ENCODE data around the gene SLC5A1. TPM values are rescaled to one million over a fixed set of nuclear protein-coding genes. Genes with fewer than 3 reads are reported as not detected.

Gene SLC5A1
- total and polyA plus RNA-seq, 2 experiments from 2014 or later: 0.03 TPM; not detected in 1

DNA sequence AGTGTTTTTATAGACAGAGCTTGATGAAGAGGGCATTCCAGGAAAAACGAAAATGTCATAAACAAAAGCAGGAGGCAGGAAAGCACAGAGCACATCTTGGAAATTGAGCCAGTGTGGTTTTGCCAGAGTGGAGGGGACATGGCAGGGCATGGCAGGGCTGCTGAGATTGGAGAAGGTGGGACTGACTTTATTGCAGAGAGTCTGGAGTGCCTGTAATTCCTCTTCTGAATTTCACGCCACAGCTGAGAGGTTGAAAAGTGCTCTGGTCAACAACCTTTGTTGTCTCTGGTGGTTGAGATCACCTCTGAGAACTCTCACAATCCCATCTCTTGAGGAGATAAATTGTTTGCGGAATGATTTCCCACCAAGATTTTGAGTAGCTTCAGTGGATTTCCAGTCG, 16.4 kb downstream of the SLC5A1 start:
- Mint-ChIP-seq H3K27ac (no peak overlapping the region), H3K4me1 (no peaks in the 10 kb centered on the region), H3K4me3 (no peak overlapping the region), H3K9me3 (no peaks in the 10 kb centered on the region), H3K27me3 (ENCODE audit: insufficient read depth, low read depth, poor library complexity) (peaks cover 4% of the 10 kb centered on the region), H3K36me3 (ENCODE audit: low read depth) (no peaks in the 10 kb centered on the region)
- H3K27ac ChIP-seq (ENCODE audit: low read depth): no peak overlapping the region
- no peaks in the 10 kb centered on the region for H3K36me3 ChIP-seq (ENCODE audit: insufficient read depth)
- DNase-seq (ENCODE audit: low spot score) (no peak), ATAC-seq (no peak)
- H3K4me2 ChIP-seq: no peak overlapping the region
- no peaks in the 10 kb centered on the region; the same call in 1 of the 2 replicates for H4K20me1 ChIP-seq (replicated peaks; ENCODE audit: insufficient read depth)
- no peak for TF ChIP-seq JUNB (IDR thresholded peaks at IDR 0.05; ENCODE audit: unreplicated experiment)
- H3F3A ChIP-seq (replicated peaks; ENCODE audit: low read depth): no peaks in the 10 kb centered on the region
- no peaks in the 10 kb centered on the region for H3K79me2 ChIP-seq (replicated peaks; ENCODE audit: insufficient read depth)
- H3K4me3 ChIP-seq: no peak overlapping the region
- no peaks in the 10 kb centered on the region; the same call in 1 of the 2 replicates for H3K9me2 ChIP-seq (ENCODE audit: insufficient read depth)
- no peaks in the 10 kb centered on the region for H3K4me1 ChIP-seq (ENCODE audit: insufficient read depth)
- no peak overlapping the region for H2AFZ ChIP-seq
- H3K27me3 ChIP-seq (ENCODE audit: insufficient read depth): no peaks in the 10 kb centered on the region

DNA sequence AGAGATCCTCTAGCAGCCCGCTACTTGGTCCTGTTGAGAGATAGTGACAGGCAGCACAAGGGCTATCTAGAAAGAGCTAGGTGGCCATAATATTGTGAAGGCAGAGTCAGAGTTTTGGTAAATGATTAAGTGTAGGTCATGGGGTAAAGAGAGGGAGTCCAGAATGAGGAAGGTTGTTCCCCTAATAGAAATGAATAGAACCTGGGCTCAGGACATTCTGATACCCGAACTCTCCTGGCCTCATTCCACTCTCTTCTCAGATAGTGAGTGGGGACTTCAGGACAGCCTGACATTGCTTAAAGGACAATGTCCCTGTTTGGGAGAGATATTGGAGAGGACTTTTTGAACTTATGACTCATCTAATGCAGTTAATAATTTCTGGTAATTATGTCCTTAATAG, 20.6 kb downstream of the SLC5A1 start:
- DNase-seq (ENCODE audit: low spot score): no peak
- Mint-ChIP-seq H3K4me3 (no peak overlapping the region), H3K4me1 (no peaks in the 10 kb centered on the region; the same call in 2 of the 3 replicates), H3K27ac (no peak overlapping the region), H3K27me3 (ENCODE audit: insufficient read depth, low read depth, poor library complexity) (peaks cover 5% of the 10 kb centered on the region), H3K36me3 (ENCODE audit: low read depth) (no peaks in the 10 kb centered on the region), H3K9me3 (no peaks in the 10 kb centered on the region)
- TF ChIP-seq JUNB (IDR thresholded peaks at IDR 0.05; ENCODE audit: unreplicated experiment): no peak
- TF ChIP-seq ZNF114 (CRISPR knock-in tag; IDR thresholded peaks at IDR 0.05): no peak
- no peak for TF ChIP-seq CREB1 (CRISPR knock-in tag; IDR thresholded peaks at IDR 0.05; ENCODE audit: low read depth)
- TF ChIP-seq POLR2AphosphoS5 (IDR thresholded peaks at IDR 0.05; ENCODE audit: low read depth): no peak
- TF ChIP-seq EZH2 (IDR thresholded peaks at IDR 0.05; ENCODE audit: low read depth, unreplicated experiment): no peak
- TF ChIP-seq, protein P1, sequence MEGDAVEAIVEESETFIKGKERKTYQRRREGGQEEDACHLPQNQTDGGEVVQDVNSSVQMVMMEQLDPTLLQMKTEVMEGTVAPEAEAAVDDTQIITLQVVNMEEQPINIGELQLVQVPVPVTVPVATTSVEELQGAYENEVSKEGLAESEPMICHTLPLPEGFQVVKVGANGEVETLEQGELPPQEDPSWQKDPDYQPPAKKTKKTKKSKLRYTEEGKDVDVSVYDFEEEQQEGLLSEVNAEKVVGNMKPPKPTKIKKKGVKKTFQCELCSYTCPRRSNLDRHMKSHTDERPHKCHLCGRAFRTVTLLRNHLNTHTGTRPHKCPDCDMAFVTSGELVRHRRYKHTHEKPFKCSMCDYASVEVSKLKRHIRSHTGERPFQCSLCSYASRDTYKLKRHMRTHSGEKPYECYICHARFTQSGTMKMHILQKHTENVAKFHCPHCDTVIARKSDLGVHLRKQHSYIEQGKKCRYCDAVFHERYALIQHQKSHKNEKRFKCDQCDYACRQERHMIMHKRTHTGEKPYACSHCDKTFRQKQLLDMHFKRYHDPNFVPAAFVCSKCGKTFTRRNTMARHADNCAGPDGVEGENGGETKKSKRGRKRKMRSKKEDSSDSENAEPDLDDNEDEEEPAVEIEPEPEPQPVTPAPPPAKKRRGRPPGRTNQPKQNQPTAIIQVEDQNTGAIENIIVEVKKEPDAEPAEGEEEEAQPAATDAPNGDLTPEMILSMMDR (conservative IDR thresholded peaks at IDR 0.05; ENCODE audit: low read depth in 2 of 2): no peak
- TF ChIP-seq EZH2phosphoT487 (IDR thresholded peaks at IDR 0.05; ENCODE audit: unreplicated experiment): no peak
- H4K20me1 ChIP-seq (replicated peaks; ENCODE audit: insufficient read depth): no peaks in the 10 kb centered on the region; the same call in 1 of the 2 replicates
- H3F3A ChIP-seq (replicated peaks; ENCODE audit: low read depth): no peaks in the 10 kb centered on the region
- no peaks in the 10 kb centered on the region for H3K27me3 ChIP-seq (ENCODE audit: insufficient read depth)
- no peaks in the 10 kb centered on the region for H3K9me2 ChIP-seq (ENCODE audit: insufficient read depth)
- H3K4me1 ChIP-seq (ENCODE audit: insufficient read depth): no peaks in the 10 kb centered on the region
- H3K27ac ChIP-seq (ENCODE audit: low read depth): no peak overlapping the region
- no peak overlapping the region for H2AFZ ChIP-seq
- H3K36me3 ChIP-seq (ENCODE audit: insufficient read depth): no peaks in the 10 kb centered on the region
- no peak overlapping the region for H3K4me2 ChIP-seq
- no peak for ATAC-seq
- no peak overlapping the region for H3K4me3 ChIP-seq
- no peaks in the 10 kb centered on the region for H3K79me2 ChIP-seq (replicated peaks; ENCODE audit: insufficient read depth)

DNA sequence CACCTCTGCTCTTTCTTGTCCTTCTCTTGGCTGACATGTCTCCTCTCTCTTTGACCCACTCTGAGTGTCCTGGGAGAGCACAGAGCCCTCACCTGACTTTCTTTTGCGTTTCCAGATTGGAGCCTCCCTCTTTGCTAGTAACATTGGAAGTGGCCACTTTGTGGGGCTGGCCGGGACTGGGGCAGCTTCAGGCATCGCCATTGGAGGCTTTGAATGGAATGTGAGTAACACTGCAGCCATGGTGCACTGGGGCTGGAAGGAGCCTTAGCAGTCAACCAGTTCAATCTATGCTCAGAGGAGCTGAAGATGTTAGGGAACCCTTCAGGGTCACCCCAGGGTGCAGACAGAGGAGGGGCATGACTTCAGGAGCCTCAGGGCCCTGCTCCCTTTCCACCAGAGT, 23.8 kb downstream of the SLC5A1 start:
- Histone ChIP-seq H3K4me3 (no peak overlapping the region), H3K4me1 (ENCODE audit: insufficient read depth) (no peaks in the 10 kb centered on the region), H3K27ac (ENCODE audit: low read depth) (no peak overlapping the region), H3K4me2 (no peak overlapping the region), H3F3A (replicated peaks; ENCODE audit: low read depth) (no peaks in the 10 kb centered on the region), H4K20me1 (replicated peaks; ENCODE audit: insufficient read depth) (no peaks in the 10 kb centered on the region), H3K79me2 (replicated peaks; ENCODE audit: insufficient read depth) (no peaks in the 10 kb centered on the region), H3K9me2 (ENCODE audit: insufficient read depth) (no peaks in the 10 kb centered on the region), H3K27me3 (ENCODE audit: insufficient read depth) (no peaks in the 10 kb centered on the region), H2AFZ (peak overlapping the region; percentile 47; the same call in 1 of the 2 replicates), H3K36me3 (ENCODE audit: insufficient read depth) (no peaks in the 10 kb centered on the region)
- H3K4me3 Mint-ChIP-seq: no peak overlapping the region
- no peaks in the 10 kb centered on the region for H3K9me3 Mint-ChIP-seq
- H3K4me1 Mint-ChIP-seq: peaks cover 4% of the 10 kb centered on the region
- no peaks in the 10 kb centered on the region for H3K36me3 Mint-ChIP-seq (ENCODE audit: low read depth)
- H3K27me3 Mint-ChIP-seq (ENCODE audit: insufficient read depth, low read depth, poor library complexity): peaks cover 7% of the 10 kb centered on the region
- ATAC-seq: peak; percentile 61
- peak; percentile 24 for DNase-seq (ENCODE audit: low spot score)
- no peak overlapping the region for H3K27ac Mint-ChIP-seq
- TF ChIP-seq, protein P2, sequence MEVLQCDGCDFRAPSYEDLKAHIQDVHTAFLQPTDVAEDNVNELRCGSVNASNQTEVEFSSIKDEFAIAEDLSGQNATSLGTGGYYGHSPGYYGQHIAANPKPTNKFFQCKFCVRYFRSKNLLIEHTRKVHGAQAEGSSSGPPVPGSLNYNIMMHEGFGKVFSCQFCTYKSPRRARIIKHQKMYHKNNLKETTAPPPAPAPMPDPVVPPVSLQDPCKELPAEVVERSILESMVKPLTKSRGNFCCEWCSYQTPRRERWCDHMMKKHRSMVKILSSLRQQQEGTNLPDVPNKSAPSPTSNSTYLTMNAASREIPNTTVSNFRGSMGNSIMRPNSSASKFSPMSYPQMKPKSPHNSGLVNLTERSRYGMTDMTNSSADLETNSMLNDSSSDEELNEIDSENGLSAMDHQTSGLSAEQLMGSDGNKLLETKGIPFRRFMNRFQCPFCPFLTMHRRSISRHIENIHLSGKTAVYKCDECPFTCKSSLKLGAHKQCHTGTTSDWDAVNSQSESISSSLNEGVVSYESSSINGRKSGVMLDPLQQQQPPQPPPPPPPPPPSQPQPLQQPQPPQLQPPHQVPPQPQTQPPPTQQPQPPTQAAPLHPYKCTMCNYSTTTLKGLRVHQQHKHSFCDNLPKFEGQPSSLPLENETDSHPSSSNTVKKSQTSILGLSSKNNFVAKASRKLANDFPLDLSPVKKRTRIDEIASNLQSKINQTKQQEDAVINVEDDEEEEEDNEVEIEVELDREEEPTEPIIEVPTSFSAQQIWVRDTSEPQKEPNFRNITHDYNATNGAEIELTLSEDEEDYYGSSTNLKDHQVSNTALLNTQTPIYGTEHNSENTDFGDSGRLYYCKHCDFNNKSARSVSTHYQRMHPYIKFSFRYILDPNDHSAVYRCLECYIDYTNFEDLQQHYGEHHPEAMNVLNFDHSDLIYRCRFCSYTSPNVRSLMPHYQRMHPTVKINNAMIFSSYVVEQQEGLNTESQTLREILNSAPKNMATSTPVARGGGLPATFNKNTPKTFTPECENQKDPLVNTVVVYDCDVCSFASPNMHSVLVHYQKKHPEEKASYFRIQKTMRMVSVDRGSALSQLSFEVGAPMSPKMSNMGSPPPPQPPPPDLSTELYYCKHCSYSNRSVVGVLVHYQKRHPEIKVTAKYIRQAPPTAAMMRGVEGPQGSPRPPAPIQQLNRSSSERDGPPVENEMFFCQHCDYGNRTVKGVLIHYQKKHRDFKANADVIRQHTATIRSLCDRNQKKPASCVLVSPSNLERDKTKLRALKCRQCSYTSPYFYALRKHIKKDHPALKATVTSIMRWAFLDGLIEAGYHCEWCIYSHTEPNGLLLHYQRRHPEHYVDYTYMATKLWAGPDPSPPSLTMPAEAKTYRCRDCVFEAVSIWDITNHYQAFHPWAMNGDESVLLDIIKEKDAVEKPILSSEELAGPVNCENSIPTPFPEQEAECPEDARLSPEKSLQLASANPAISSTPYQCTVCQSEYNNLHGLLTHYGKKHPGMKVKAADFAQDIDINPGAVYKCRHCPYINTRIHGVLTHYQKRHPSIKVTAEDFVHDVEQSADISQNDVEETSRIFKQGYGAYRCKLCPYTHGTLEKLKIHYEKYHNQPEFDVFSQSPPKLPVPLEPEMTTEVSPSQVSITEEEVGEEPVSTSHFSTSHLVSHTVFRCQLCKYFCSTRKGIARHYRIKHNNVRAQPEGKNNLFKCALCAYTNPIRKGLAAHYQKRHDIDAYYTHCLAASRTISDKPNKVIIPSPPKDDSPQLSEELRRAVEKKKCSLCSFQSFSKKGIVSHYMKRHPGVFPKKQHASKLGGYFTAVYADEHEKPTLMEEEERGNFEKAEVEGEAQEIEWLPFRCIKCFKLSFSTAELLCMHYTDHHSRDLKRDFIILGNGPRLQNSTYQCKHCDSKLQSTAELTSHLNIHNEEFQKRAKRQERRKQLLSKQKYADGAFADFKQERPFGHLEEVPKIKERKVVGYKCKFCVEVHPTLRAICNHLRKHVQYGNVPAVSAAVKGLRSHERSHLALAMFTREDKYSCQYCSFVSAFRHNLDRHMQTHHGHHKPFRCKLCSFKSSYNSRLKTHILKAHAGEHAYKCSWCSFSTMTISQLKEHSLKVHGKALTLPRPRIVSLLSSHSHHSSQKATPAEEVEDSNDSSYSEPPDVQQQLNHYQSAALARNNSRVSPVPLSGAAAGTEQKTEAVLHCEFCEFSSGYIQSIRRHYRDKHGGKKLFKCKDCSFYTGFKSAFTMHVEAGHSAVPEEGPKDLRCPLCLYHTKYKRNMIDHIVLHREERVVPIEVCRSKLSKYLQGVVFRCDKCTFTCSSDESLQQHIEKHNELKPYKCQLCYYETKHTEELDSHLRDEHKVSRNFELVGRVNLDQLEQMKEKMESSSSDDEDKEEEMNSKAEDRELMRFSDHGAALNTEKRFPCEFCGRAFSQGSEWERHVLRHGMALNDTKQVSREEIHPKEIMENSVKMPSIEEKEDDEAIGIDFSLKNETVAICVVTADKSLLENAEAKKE (CRISPR knock-in tag; IDR thresholded peaks at IDR 0.05): no peak
- TF ChIP-seq POLR2AphosphoS5 (IDR thresholded peaks at IDR 0.05; ENCODE audit: low read depth): no peak
- no peak for TF ChIP-seq EZH2 (IDR thresholded peaks at IDR 0.05; ENCODE audit: low read depth, unreplicated experiment)

Data from GM23338 (cell line).